HepG2 (cell line): ENCODE data around the gene VPREB1. TPM values are rescaled to one million over a fixed set of nuclear protein-coding genes. Genes with fewer than 3 reads are reported as not detected.

Experiments used
- ATAC-seq: fragments of 200-7000 bp; cut with Tn5 transposase; 3 replicates; pipeline ENCODE4 v1.9.1; 2020; ENCODE audit warnings: mild to moderate bottlenecking, moderate library complexity
- BruUV-seq: library from RNA; stranded (reverse); fragments of 400-500 nt; replicated peaks from 2 replicates; lab custom pipeline; 2021; lab: Mats Ljungman, UMichigan
- CTCF ChIA-PET: fragments of 300-600 bp; formaldehyde crosslinking; extraction: SDS; loops from one replicate; lab custom pipeline; 2021; ENCODE audit warnings: low total read pairs, inconsistent platforms, low intra/inter-chr PET ratio; lab: Yijun Ruan, JAX
- POLR2A ChIA-PET: fragments of 350-600 bp; sonication (Branson Sonifier 250); formaldehyde crosslinking; loops from one replicate; lab custom pipeline; 2020; ENCODE audit warnings: antibody characterized with exemption, inconsistent platforms; lab: Yijun Ruan, JAX
- DNase-seq: peaks from one replicate; pipeline ENCODE4 v3.0.0-alpha.2; 2015; ENCODE audit warnings: low spot score
- FAIRE-seq: peaks from 3 replicates; lab custom pipeline; 2011; peaks lifted over from hg19 to GRCh38; lab: Jason Lieb, UNC
- H2AFZ ChIP-seq: one replicate; pipeline ENCODE4 v1.6.1; 2011; ENCODE audit warnings: low read length, inconsistent platforms
- H3K27ac ChIP-seq: fragments of 300-600 bp; 3 replicates; pipeline ENCODE4 v1.8.0; 2011; ENCODE audit warnings: mixed run types, mild to moderate bottlenecking, mixed read lengths, low read length, inconsistent platforms; ENCODE audit not compliant: insufficient read depth; ENCODE audit errors: extremely low read length
- H3K27me3 ChIP-seq, 2 experiments: fragments of 200-600 bp in 1 of 2; 2 replicates in 1 of 2; 3 replicates in 1 of 2; pipeline versions ENCODE4 v1.6.0 to v1.8.0; 2011; ENCODE audit warnings: low read length in 2 of 2, mild to moderate bottlenecking in 2 of 2, moderate library complexity in 2 of 2, inconsistent platforms in 1 of 2; ENCODE audit not compliant: insufficient read depth in 2 of 2, control insufficient read depth in 1 of 2
- H3K36me3 ChIP-seq, 2 experiments: fragments of 200-600 bp in 1 of 2; replicated peaks in 1 of 2; 2 replicates in 1 of 2; 3 replicates in 1 of 2; pipeline versions ENCODE4 v1.5.1 to v1.8.0; 2011; ENCODE audit warnings: low read length in 2 of 2, inconsistent platforms in 1 of 2; ENCODE audit not compliant: insufficient read depth in 2 of 2, control insufficient read depth in 1 of 2
- H3K4me1 ChIP-seq: 2 replicates; pipeline ENCODE4 v1.5.1; 2012; ENCODE audit warnings: low read length, inconsistent platforms; ENCODE audit not compliant: insufficient read depth
- H3K4me2 ChIP-seq: 2 replicates; pipeline ENCODE4 v1.6.0; 2011; ENCODE audit warnings: low read depth, low read length, inconsistent platforms
- H3K4me3 ChIP-seq, 3 experiments: fragments of 200-600 bp in 1 of 3; sonication (generic), shearing (Covaris generic) in 1 of 3; replicated peaks in 1 of 3; 2 replicates each; pipeline ENCODE4 v1.5.1; 2011 to 2016; ENCODE audit warnings: low read length in 3 of 3, inconsistent platforms in 2 of 3, low read depth in 2 of 3, mild to moderate bottlenecking in 2 of 3, control low read depth in 1 of 3, mixed read lengths in 1 of 3; ENCODE audit not compliant: insufficient read depth in 1 of 3
- H3K79me2 ChIP-seq: one replicate; pipeline ENCODE4 v1.6.1; 2011; ENCODE audit warnings: low read length, inconsistent platforms; ENCODE audit not compliant: insufficient read depth
- H3K9ac ChIP-seq: 2 replicates; pipeline ENCODE4 v1.6.0; 2011; ENCODE audit warnings: mild to moderate bottlenecking, low read depth, low read length, inconsistent platforms; ENCODE audit not compliant: insufficient read depth
- H3K9me3 ChIP-seq: 2 replicates; pipeline ENCODE4 v1.5.1; 2012; ENCODE audit warnings: mild to moderate bottlenecking, low read length
- H4K20me1 ChIP-seq: 2 replicates; pipeline ENCODE4 v1.6.0; 2011; ENCODE audit warnings: inconsistent platforms, mild to moderate bottlenecking, low read length, moderate library complexity; ENCODE audit not compliant: insufficient read depth
- FOXP4 ChIP-seq: sonication (generic); formaldehyde crosslinking; IDR thresholded peaks from 2 replicates; pipeline ENCODE4 v1.4.0; 2020; ENCODE audit warnings: missing genetic modification reagents
- GATA4 ChIP-seq: sonication (generic); IDR thresholded peaks from 2 replicates; pipeline ENCODE4 v1.6.1; 2016; ENCODE audit warnings: antibody characterized with exemption, low read depth, borderline replicate concordance
- JUN ChIP-seq: sonication (generic); formaldehyde crosslinking; IDR thresholded peaks from 2 replicates; pipeline ENCODE4 v1.4.0; 2020; ENCODE audit warnings: mild to moderate bottlenecking, missing genetic modification reagents
- NFIC ChIP-seq: IDR thresholded peaks from 2 replicates; pipeline ENCODE4 v1.6.1; 2012; ENCODE audit warnings: mild to moderate bottlenecking, low read length, inconsistent platforms
- NFKB2 ChIP-seq: sonication (generic); formaldehyde crosslinking; IDR thresholded peaks from 2 replicates; pipeline ENCODE4 v1.4.0; 2020; ENCODE audit warnings: missing genetic modification reagents, borderline replicate concordance
- POLR2AphosphoS2 ChIP-seq: IDR thresholded peaks from 2 replicates; pipeline ENCODE4 v1.6.1; 2011; ENCODE audit warnings: low read depth, low read length, improper control_type of control experiment
- U2AF2 ChIP-seq: fragments of 200-400 bp; formaldehyde crosslinking; IDR thresholded peaks from 2 replicates; pipeline ENCODE4 v1.6.1; 2017; ENCODE audit warnings: low read depth, mild to moderate bottlenecking, low read length
- ZBTB46 ChIP-seq: sonication (generic); formaldehyde crosslinking; IDR thresholded peaks from 2 replicates; pipeline ENCODE4 v1.4.0; 2020; ENCODE audit warnings: mild to moderate bottlenecking, missing genetic modification reagents, borderline replicate concordance
- ZC3H4 ChIP-seq: sonication (generic); formaldehyde crosslinking; IDR thresholded peaks from 2 replicates; pipeline ENCODE4 v1.4.0; 2020; ENCODE audit warnings: missing genetic modification reagents, borderline replicate concordance
- ZKSCAN1 ChIP-seq: fragments of 150-350 bp; IDR thresholded peaks from 2 replicates; pipeline ENCODE4 v1.6.1; 2014; ENCODE audit warnings: low read length
- ZNF451 ChIP-seq: sonication (generic); formaldehyde crosslinking; IDR thresholded peaks from 2 replicates; pipeline ENCODE4 v1.5.0; 2020; ENCODE audit warnings: mild to moderate bottlenecking, missing genetic modification reagents
- WGBS: methylation state at CpG from one replicate; pipeline ENCODE4 v1.1.6; 2017; ENCODE audit warnings: low lambda C conversion rate; 5-methylcytosine and 5-hydroxymethylcytosine counted together
- in situ Hi-C: cut with HindIII; loops from 2 replicates; pipeline ENCODE4 v1.10.0; 2017; ENCODE audit warnings: low pct_unique_long_range_greater_than_20kb; ENCODE audit not compliant: extremely low pct_ligation_motif_present
- intact Hi-C: fragments of 100-400 bp; cut with micrococcal nuclease; formaldehyde crosslinking; loops from one replicate; pipeline ENCODE4 v1.10.0; 2022; ENCODE audit not compliant: unreplicated experiment
- polyA plus RNA-seq, 8 experiments: library from polyadenylated mRNA; depleted of rRNA in 3 of 8; stranded (reverse) in 7 of 8; unstranded in 1 of 8; fragments of >200 nt; fragmentation: Illumina TruSeq in 4 of 8; extraction: Trizol in 4 of 8; gene quantifications; 2 replicates each; pipeline versions ENCODE4 v1.2.1 to v1.2.3, GENCODE V29; 2011 to 2016; ENCODE audit warnings: low read depth in 4 of 8, missing spikeins in 1 of 8, mixed read lengths in 1 of 8; ENCODE audit not compliant: insufficient read depth in 1 of 8
- total RNA-seq, 5 experiments: library from RNA; depleted of rRNA; stranded (reverse); fragments of >200 nt; fragmentation: Illumina TruSeq; extraction: Trizol; gene quantifications; 2 replicates each; pipeline ENCODE4 v1.2.3, GENCODE V29; 2016; ENCODE audit warnings: low read depth in 1 of 5
- TF ChIP-seq, protein P1 (sequence below): sonication (generic); formaldehyde crosslinking; IDR thresholded peaks from 2 replicates; pipeline ENCODE4 v1.8.0; 2022; ENCODE audit warnings: mild to moderate bottlenecking, missing genetic modification reagents, moderate library complexity
- TF ChIP-seq, protein P2 (sequence below): IDR thresholded peaks from 2 replicates; pipeline ENCODE4 v1.6.1; 2016; ENCODE audit warnings: low read depth, missing genetic modification reagents, missing compliant biosample characterization

Gene VPREB1
- total and polyA plus RNA-seq, 2 of the 13 experiments (the other 11 are each of a cell fraction or from before 2014, with no cell fraction given) = not detected

GRCh38 chr22:22242488-22242887, 2.1 kb upstream of the VPREB1 start:
- Histone ChIP-seq H3K4me3 (no peak overlapping the region), H2AFZ (no peak overlapping the region), H3K4me2 (no peak overlapping the region), H3K79me2 (no peaks in the 10 kb centered on the region), H3K27ac (no peak overlapping the region), H4K20me1 (no peaks in the 10 kb centered on the region), H3K36me3 (no peaks in the 10 kb centered on the region), H3K4me1 (no peaks in the 10 kb centered on the region), H3K27me3 (peaks cover 3 to 37% of the 10 kb centered on the region in 2 experiments; a peak in 3 of 5 replicates), H3K9ac (no peak overlapping the region), H3K9me3 (no peaks in the 10 kb centered on the region)
- DNase-seq (no peak), ATAC-seq (no peak), FAIRE-seq (no peak)
- WGBS = 11% methylated on average over 2 of the region's 2 CpGs
- in situ Hi-C loops (no loop called here), intact Hi-C loops (no loop called here)
- ChIA-PET POLR2A (no interaction called here), CTCF (no interaction called here)
- no TSS peak for BruUV-seq
- TF ChIP-seq NFKB2 = no peak
- TF ChIP-seq, protein P1, sequence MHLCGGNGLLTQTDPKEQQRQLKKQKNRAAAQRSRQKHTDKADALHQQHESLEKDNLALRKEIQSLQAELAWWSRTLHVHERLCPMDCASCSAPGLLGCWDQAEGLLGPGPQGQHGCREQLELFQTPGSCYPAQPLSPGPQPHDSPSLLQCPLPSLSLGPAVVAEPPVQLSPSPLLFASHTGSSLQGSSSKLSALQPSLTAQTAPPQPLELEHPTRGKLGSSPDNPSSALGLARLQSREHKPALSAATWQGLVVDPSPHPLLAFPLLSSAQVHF (CRISPR knock-in tag) = no peak
- TF ChIP-seq NFIC = no peak
- TF ChIP-seq U2AF2 = no peak
- TF ChIP-seq ZKSCAN1 = no peak
- TF ChIP-seq POLR2AphosphoS2 = no peak
- TF ChIP-seq JUN (CRISPR knock-in tag) = no peak
- no peak for TF ChIP-seq ZBTB46
- no peak for TF ChIP-seq GATA4
- no peak for TF ChIP-seq ZNF451 (CRISPR knock-in tag)
- TF ChIP-seq FOXP4 (CRISPR knock-in tag) = no peak
- TF ChIP-seq, protein P2, sequence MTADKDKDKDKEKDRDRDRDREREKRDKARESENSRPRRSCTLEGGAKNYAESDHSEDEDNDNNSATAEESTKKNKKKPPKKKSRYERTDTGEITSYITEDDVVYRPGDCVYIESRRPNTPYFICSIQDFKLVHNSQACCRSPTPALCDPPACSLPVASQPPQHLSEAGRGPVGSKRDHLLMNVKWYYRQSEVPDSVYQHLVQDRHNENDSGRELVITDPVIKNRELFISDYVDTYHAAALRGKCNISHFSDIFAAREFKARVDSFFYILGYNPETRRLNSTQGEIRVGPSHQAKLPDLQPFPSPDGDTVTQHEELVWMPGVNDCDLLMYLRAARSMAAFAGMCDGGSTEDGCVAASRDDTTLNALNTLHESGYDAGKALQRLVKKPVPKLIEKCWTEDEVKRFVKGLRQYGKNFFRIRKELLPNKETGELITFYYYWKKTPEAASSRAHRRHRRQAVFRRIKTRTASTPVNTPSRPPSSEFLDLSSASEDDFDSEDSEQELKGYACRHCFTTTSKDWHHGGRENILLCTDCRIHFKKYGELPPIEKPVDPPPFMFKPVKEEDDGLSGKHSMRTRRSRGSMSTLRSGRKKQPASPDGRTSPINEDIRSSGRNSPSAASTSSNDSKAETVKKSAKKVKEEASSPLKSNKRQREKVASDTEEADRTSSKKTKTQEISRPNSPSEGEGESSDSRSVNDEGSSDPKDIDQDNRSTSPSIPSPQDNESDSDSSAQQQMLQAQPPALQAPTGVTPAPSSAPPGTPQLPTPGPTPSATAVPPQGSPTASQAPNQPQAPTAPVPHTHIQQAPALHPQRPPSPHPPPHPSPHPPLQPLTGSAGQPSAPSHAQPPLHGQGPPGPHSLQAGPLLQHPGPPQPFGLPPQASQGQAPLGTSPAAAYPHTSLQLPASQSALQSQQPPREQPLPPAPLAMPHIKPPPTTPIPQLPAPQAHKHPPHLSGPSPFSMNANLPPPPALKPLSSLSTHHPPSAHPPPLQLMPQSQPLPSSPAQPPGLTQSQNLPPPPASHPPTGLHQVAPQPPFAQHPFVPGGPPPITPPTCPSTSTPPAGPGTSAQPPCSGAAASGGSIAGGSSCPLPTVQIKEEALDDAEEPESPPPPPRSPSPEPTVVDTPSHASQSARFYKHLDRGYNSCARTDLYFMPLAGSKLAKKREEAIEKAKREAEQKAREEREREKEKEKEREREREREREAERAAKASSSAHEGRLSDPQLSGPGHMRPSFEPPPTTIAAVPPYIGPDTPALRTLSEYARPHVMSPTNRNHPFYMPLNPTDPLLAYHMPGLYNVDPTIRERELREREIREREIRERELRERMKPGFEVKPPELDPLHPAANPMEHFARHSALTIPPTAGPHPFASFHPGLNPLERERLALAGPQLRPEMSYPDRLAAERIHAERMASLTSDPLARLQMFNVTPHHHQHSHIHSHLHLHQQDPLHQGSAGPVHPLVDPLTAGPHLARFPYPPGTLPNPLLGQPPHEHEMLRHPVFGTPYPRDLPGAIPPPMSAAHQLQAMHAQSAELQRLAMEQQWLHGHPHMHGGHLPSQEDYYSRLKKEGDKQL = no peak
- TF ChIP-seq ZC3H4 (CRISPR knock-in tag) = no peak
